Activated T-cell treated with anti-CD3 and anti-CD28 coated beads, Interleukin-2, amount 50 U/mL, for 72 hours (primary cell): ENCODE results near the gene ARL8A. TPM values are rescaled to one million over a fixed set of nuclear protein-coding genes. Genes with fewer than 3 reads are reported as not detected.

Experiments
- ATAC-seq, 2 donors: fragments of 150-1000 bp; cut with Tn5 transposase; replicated peaks in 1 of 2; 2 replicates each; pipeline ENCODE4 v1.10.0; 2021; ENCODE audit warnings: moderate library complexity in 2 of 2, mild to moderate bottlenecking in 1 of 2
- DNase-seq, 2 donors: peaks; one replicate each; pipeline ENCODE4 v3.0.0; 2021 to 2022; ENCODE audit warnings: mixed read lengths in 1 of 2
- H3K27ac Mint-ChIP-seq: one replicate; pipeline ENCODE4 v1.8.0; 2022; ENCODE audit warnings: mild to moderate bottlenecking, moderate library complexity, mixed read lengths
- H3K27me3 Mint-ChIP-seq: one replicate; pipeline ENCODE4 v1.8.0; 2022; ENCODE audit warnings: low read depth, mixed read lengths
- H3K36me3 Mint-ChIP-seq, 2 donors: one replicate each; pipeline ENCODE4 v1.8.0; 2022; ENCODE audit warnings: mixed read lengths in 2 of 2, mild to moderate bottlenecking in 1 of 2; ENCODE audit not compliant: insufficient read depth in 2 of 2
- H3K4me1 Mint-ChIP-seq: one replicate; pipeline ENCODE4 v1.8.0; 2022; ENCODE audit warnings: low read depth, mixed read lengths
- H3K4me3 Mint-ChIP-seq, 2 donors: one replicate each; pipeline ENCODE4 v1.8.0; 2022; ENCODE audit warnings: mild to moderate bottlenecking in 2 of 2, mixed read lengths in 2 of 2, moderate library complexity in 2 of 2
- H3K9me3 Mint-ChIP-seq, 2 donors: one replicate each; pipeline ENCODE4 v1.8.0; 2022; ENCODE audit warnings: mixed read lengths in 2 of 2
- total RNA-seq, 2 donors: library from RNA; stranded (reverse); gene quantifications; one replicate each; pipeline ENCODE4 v1.2.3, GENCODE V29; 2022

ARL8A gene
- total RNA-seq, 2 donors from 2014 or later, result 58.1 to 77.1 TPM

DNA sequence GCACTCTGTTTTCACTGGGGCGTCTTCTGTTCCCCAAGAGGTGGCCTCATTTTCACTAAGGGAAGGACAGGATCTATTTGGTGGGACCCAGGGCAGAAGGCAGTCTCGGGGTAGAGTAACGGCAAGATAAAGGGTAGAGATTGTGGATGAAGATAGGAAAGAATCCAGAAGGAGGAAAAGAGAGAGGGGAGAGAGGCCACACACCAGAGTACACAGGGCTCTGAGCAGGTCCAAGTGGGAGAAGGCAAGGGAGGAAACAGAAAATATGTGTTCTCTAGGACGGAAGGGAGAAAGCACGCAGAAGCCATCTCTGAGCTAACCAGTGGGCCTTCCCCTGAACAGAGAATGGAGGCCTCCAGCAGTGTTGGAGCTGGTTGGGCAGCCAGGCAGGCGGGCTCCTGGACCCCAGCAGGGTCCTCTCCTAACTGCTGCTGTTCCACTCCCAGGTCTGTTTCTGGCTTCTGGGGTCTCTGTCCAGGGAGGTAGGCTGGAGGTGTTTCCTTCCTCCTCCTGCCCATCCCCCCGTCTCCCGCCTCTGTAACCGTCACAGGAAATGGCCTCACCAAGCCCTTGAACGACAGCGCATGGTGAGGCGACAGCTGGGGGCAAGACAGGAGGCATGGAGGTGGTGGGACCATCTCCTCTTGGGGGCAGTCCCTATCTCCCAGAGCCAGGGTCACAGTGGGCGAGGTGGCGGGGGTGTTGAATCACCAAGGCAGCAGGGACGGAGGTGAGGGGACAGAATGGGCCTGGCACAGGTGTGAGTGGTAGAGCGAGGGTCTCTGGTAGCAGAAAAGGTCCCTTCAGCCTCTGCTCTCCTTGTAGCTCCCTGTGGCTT lies 15.2 kb upstream of the ARL8A start:
- peaks cover 89% of the 10 kb centered on the region for H3K4me1 Mint-ChIP-seq
- peak; percentile 48 to 53 for ATAC-seq
- H3K9me3 Mint-ChIP-seq, result no peaks in the 10 kb centered on the region
- peak; percentile 80 for DNase-seq
- H3K4me3 Mint-ChIP-seq, result peak overlapping the region; percentile 100
- H3K27ac Mint-ChIP-seq, result peak overlapping the region; percentile 100
- H3K27me3 Mint-ChIP-seq, result no peaks in the 10 kb centered on the region
- H3K36me3 Mint-ChIP-seq, result peaks cover 18 to 29% of the 10 kb centered on the region in 2 donors

DNA sequence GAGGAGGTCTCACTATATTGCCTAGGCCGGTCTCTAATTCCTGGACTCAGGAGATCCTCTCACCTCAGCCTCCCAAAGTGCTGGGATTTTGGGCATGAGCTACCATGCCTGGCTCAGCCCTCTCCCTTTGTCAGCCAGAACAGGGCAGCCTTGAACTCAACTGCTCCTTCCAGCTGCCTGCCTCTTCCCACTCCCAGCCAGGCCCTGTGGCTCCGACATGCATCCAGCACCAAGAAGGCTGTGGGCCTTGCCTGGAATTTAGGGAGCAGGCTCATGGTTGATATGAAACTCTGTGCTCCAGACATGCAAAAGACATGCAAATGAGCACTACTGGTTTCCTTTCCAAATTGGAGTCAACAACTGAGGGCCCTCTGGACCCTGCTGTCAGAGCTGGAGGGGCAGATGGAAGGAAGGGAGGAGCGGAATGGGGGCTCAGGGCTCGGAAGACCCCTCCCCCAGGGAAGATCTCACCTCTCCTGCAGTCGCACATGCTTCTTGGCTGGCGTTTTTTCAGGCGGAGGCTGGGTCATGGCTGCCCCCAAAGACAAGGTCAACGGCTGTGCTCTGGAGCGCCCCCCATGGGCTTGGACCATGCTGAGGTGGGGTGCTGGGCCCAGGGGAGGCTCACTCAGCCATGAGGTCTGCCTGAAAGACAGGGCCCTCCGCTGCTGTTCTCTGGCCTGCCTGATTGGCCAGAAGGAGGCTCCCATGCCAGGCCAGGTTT lies 14.4 kb upstream of the ARL8A start:
- peak overlapping the region; percentile 100 for H3K27ac Mint-ChIP-seq
- peak overlapping the region; percentile 100 for H3K4me3 Mint-ChIP-seq
- peaks cover 84% of the 10 kb centered on the region for H3K4me1 Mint-ChIP-seq
- H3K9me3 Mint-ChIP-seq, result no peaks in the 10 kb centered on the region
- ATAC-seq (peak in 1 of 2 donors; percentile 5), DNase-seq (peak; percentile 50 to 58)
- H3K27me3 Mint-ChIP-seq, result no peaks in the 10 kb centered on the region
- peaks cover 22 to 33% of the 10 kb centered on the region in 2 donors for H3K36me3 Mint-ChIP-seq

DNA sequence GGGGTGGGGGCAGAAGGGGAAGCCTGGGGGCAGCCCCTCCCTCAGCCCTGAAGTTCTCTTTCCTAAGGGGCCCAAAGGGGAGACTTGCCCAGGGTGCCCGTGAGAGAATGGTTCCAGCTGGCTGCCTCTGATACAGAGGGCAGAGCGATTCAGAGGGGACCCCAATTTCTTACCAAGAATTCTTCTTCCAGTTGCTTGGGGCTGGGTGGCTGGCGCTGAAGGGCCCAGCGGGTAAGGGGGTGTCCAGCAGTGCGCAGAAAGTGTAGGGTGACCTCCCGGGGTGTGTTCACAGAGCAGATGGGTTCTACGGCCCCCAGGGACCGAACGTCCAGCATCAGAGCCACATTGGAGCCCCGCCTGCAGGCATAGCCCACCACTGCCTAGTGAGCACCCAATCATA lies 13.4 kb upstream of the ARL8A start:
- peak overlapping the region; percentile 100 for H3K27ac Mint-ChIP-seq
- H3K27me3 Mint-ChIP-seq, result no peaks in the 10 kb centered on the region
- peaks cover 22 to 40% of the 10 kb centered on the region in 2 donors for H3K36me3 Mint-ChIP-seq
- H3K4me1 Mint-ChIP-seq, result peaks cover 80% of the 10 kb centered on the region
- DNase-seq (no peak), ATAC-seq (no peak)
- H3K9me3 Mint-ChIP-seq, result no peaks in the 10 kb centered on the region
- peak overlapping the region; percentile 100 for H3K4me3 Mint-ChIP-seq

GRCh38 chr1:202156590-202156989 lies 12.1 kb upstream of the ARL8A start:
- no peaks in the 10 kb centered on the region for H3K27me3 Mint-ChIP-seq
- peaks cover 68% of the 10 kb centered on the region for H3K4me1 Mint-ChIP-seq
- peak overlapping the region; percentile 17 to 41 for H3K4me3 Mint-ChIP-seq
- no peaks in the 10 kb centered on the region for H3K9me3 Mint-ChIP-seq
- ATAC-seq, result no peak
- H3K27ac Mint-ChIP-seq, result peak overlapping the region; percentile 57
- no peak for DNase-seq
- H3K36me3 Mint-ChIP-seq, result peaks cover 22 to 48% of the 10 kb centered on the region in 2 donors

- H3K27me3 Mint-ChIP-seq, result no peaks in the 10 kb centered on the region
- DNase-seq (no peak), ATAC-seq (no peak)
- peaks cover 27 to 58% of the 10 kb centered on the region in 2 donors for H3K36me3 Mint-ChIP-seq
- no peaks in the 10 kb centered on the region for H3K9me3 Mint-ChIP-seq
- H3K27ac Mint-ChIP-seq, result no peak overlapping the region
- H3K4me1 Mint-ChIP-seq, result peaks cover 66% of the 10 kb centered on the region
- no peak overlapping the region for H3K4me3 Mint-ChIP-seq
Observed at GRCh38 chr1:202155478-202156021, 11.0 kb upstream of the ARL8A start.

GRCh38 chr1:202154766-202155477 lies 10.4 kb upstream of the ARL8A start:
- DNase-seq (peak; percentile 45 to 55), ATAC-seq (peak; percentile 38 to 45)
- no peaks in the 10 kb centered on the region for H3K9me3 Mint-ChIP-seq
- H3K27me3 Mint-ChIP-seq, result no peaks in the 10 kb centered on the region
- peak overlapping the region in 1 of 2 donors; percentile 38 for H3K4me3 Mint-ChIP-seq
- H3K36me3 Mint-ChIP-seq, result peaks cover 26 to 63% of the 10 kb centered on the region in 2 donors
- peaks cover 66% of the 10 kb centered on the region for H3K4me1 Mint-ChIP-seq
- peak overlapping the region; percentile 85 for H3K27ac Mint-ChIP-seq

DNA sequence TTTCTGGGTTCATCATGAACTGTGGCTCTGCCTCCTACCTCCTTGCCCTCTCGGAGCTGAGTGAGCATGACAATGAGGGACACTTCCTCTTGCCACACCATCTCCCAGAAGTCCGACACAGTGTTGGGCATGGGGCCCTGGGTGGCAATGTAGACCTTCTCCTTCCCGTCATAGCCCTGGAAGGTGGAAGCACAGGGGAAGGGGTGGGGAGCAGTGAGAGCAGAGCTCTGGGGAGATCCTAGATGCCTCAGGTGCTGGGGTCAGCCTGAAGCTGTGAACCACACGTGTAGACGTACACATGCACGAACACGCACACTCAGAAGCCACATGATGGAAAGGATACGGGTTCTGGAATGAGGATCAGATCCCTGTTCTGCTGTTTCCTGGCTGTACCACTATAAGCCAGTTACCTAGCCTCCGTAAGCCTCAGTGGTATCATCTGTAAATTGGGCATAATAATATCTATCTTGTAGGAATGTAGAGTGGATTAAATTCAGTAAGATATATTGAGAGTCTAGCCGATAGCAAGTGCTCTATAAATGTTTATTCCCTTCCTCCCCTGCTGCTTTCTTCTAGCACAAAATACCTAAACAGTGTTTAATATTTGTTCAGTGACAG lies 9.7 kb upstream of the ARL8A start:
- Mint-ChIP-seq H3K9me3 (no peaks in the 10 kb centered on the region), H3K4me3 (peak overlapping the region in 1 of 2 donors; percentile 38), H3K27ac (peak overlapping the region; percentile 85), H3K36me3 (peaks cover 22 to 59% of the 10 kb centered on the region in 2 donors), H3K4me1 (peaks cover 61% of the 10 kb centered on the region), H3K27me3 (no peaks in the 10 kb centered on the region)
- ATAC-seq (no peak), DNase-seq (no peak)

DNA sequence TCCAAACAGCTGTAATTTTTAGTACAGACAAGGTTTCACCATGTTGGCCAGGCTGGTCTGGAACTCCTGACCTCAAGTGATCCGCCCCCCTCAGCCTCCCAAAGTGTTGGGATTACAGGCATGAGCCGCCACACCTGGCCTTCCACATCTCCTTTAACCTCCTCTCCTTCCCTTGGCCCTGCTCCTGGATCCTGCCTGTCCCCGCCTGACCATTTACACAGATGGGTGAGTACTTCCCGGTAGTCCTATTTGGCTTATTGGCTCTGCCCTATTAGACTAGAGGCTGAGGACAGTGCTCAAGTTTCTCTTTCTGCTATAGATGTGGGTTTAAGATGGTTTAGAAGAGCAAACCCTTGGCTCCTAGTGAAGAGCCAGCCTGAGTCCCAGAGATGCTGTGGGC lies 8.7 kb upstream of the ARL8A start:
- H3K4me3 Mint-ChIP-seq, result no peak overlapping the region
- H3K27ac Mint-ChIP-seq, result peak overlapping the region; percentile 74
- DNase-seq (no peak), ATAC-seq (no peak)
- H3K36me3 Mint-ChIP-seq, result peaks cover 20 to 57% of the 10 kb centered on the region in 2 donors
- H3K9me3 Mint-ChIP-seq, result no peaks in the 10 kb centered on the region
- H3K27me3 Mint-ChIP-seq, result no peaks in the 10 kb centered on the region
- H3K4me1 Mint-ChIP-seq, result peaks cover 51% of the 10 kb centered on the region

GRCh38 chr1:202152399-202152798 lies 7.9 kb upstream of the ARL8A start:
- Mint-ChIP-seq H3K27me3 (no peaks in the 10 kb centered on the region), H3K36me3 (peaks cover 23 to 52% of the 10 kb centered on the region in 2 donors), H3K4me1 (peaks cover 48% of the 10 kb centered on the region), H3K4me3 (no peak overlapping the region), H3K9me3 (no peaks in the 10 kb centered on the region), H3K27ac (no peak overlapping the region)
- ATAC-seq, result no peak
- DNase-seq, result no peak

GRCh38 chr1:202151045-202151444 lies 6.5 kb upstream of the ARL8A start:
- H3K9me3 Mint-ChIP-seq, result no peaks in the 10 kb centered on the region
- no peak overlapping the region for H3K4me3 Mint-ChIP-seq
- peak overlapping the region; percentile 9 for H3K27ac Mint-ChIP-seq
- peaks cover 19 to 47% of the 10 kb centered on the region in 2 donors for H3K36me3 Mint-ChIP-seq
- ATAC-seq (no peak), DNase-seq (no peak)
- no peaks in the 10 kb centered on the region for H3K27me3 Mint-ChIP-seq
- peaks cover 38% of the 10 kb centered on the region for H3K4me1 Mint-ChIP-seq

GRCh38 chr1:202150602-202151001 lies 6.1 kb upstream of the ARL8A start:
- H3K36me3 Mint-ChIP-seq, result peaks cover 17 to 45% of the 10 kb centered on the region in 2 donors
- peaks cover 36% of the 10 kb centered on the region for H3K4me1 Mint-ChIP-seq
- no peak for DNase-seq
- no peak for ATAC-seq
- no peak overlapping the region for H3K4me3 Mint-ChIP-seq
- no peaks in the 10 kb centered on the region for H3K27me3 Mint-ChIP-seq
- no peaks in the 10 kb centered on the region for H3K9me3 Mint-ChIP-seq
- H3K27ac Mint-ChIP-seq, result no peak overlapping the region

GRCh38 chr1:202150187-202150586 lies 5.7 kb upstream of the ARL8A start:
- no peaks in the 10 kb centered on the region for H3K9me3 Mint-ChIP-seq

More at GRCh38 chr1:202150187-202150586, 5.7 kb upstream of the ARL8A start:
- peaks cover 36% of the 10 kb centered on the region for H3K4me1 Mint-ChIP-seq
- H3K4me3 Mint-ChIP-seq, result no peak overlapping the region
- ATAC-seq (no peak), DNase-seq (no peak)
- no peaks in the 10 kb centered on the region for H3K27me3 Mint-ChIP-seq
- H3K36me3 Mint-ChIP-seq, result peaks cover 17 to 42% of the 10 kb centered on the region in 2 donors
- no peak overlapping the region for H3K27ac Mint-ChIP-seq
